AG04450 (cell line): ENCODE data around the gene RIBC2. TPM values are rescaled to one million over a fixed set of nuclear protein-coding genes. Genes with fewer than 3 reads are reported as not detected.

Experiments
- CTCF ChIA-PET: fragments of 300-600, 350-600 bp; formaldehyde crosslinking; extraction: SDS; loops from one replicate; lab custom pipeline; 2022; ENCODE audit warnings: antibody characterized with exemption, inconsistent platforms; lab: Charles Lee
- POLR2A ChIA-PET: fragments of 350-600 bp; formaldehyde crosslinking; extraction: SDS; loops from one replicate; lab custom pipeline; 2021; ENCODE audit warnings: antibody characterized with exemption, inconsistent platforms; lab: Yijun Ruan, JAX
- DNase-seq: peaks from one replicate; pipeline ENCODE4 v3.0.0-alpha.2; 2011; ENCODE audit warnings: low read depth, low spot score
- H3K27ac ChIP-seq: one replicate; pipeline ENCODE4 v1.5.1; 2012; ENCODE audit warnings: low read depth, low read length, control low read depth
- H3K27me3 ChIP-seq: one replicate; pipeline ENCODE4 v1.6.0; 2012; ENCODE audit warnings: low read length; ENCODE audit not compliant: control insufficient read depth, insufficient read depth
- H3K4me3 ChIP-seq: 2 replicates; pipeline ENCODE4 v1.5.1; 2011; ENCODE audit warnings: mild to moderate bottlenecking, low read depth, low read length, control low read depth
- H3K9me3 ChIP-seq: 2 replicates; pipeline ENCODE4 v1.5.1; 2012; ENCODE audit warnings: low read length; ENCODE audit not compliant: control insufficient read depth, insufficient read depth
- CTCF ChIP-seq: IDR thresholded peaks from 2 replicates; pipeline ENCODE4 v1.5.1; 2011; ENCODE audit warnings: low read depth, low read length, control low read depth, inconsistent platforms
- polyA plus RNA-seq: library from polyadenylated mRNA; depleted of rRNA; stranded (reverse); fragments of >200 nt; gene quantifications from 2 replicates; pipeline ENCODE4 v1.2.3, GENCODE V29; 2011

The RIBC2 gene
- polyA plus RNA-seq, 1 experiment = 0.20 TPM

- ChIA-PET CTCF (no interaction called here), POLR2A (no interaction called here)
- no peak for DNase-seq
- H3K27me3 ChIP-seq = no peaks in the 10 kb centered on the region
- no peaks in the 10 kb centered on the region; the same call in 1 of the 2 replicates for H3K9me3 ChIP-seq
- H3K4me3 ChIP-seq = no peak overlapping the region
- no peak for TF ChIP-seq CTCF
- H3K27ac ChIP-seq = no peak overlapping the region
Measured at GRCh38 chr22:45420011-45420410, 6.5 kb downstream of the RIBC2 start.

DNA sequence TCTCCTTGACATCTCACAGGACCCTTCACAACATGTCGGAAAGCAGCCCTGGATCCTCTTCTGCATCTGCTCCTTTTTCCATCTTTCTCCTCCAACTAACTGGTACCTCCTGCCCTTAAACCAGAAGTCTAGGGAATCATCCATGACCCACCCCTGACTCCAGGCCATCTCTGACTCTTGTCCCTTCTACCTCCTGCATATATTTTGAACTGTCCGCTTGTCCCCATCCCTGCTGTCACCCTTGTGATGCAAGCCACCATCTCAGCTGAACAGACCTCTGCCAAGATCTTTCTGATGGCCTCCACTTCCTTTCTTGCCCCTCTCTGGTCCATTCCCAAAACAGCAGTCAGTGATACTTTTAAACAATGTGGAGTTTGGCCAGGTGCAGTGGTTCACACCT is 7.0 kb downstream of the RIBC2 start:
- H3K27me3 ChIP-seq = no peaks in the 10 kb centered on the region
- ChIA-PET POLR2A (no interaction called here), CTCF (no interaction called here)

DNA sequence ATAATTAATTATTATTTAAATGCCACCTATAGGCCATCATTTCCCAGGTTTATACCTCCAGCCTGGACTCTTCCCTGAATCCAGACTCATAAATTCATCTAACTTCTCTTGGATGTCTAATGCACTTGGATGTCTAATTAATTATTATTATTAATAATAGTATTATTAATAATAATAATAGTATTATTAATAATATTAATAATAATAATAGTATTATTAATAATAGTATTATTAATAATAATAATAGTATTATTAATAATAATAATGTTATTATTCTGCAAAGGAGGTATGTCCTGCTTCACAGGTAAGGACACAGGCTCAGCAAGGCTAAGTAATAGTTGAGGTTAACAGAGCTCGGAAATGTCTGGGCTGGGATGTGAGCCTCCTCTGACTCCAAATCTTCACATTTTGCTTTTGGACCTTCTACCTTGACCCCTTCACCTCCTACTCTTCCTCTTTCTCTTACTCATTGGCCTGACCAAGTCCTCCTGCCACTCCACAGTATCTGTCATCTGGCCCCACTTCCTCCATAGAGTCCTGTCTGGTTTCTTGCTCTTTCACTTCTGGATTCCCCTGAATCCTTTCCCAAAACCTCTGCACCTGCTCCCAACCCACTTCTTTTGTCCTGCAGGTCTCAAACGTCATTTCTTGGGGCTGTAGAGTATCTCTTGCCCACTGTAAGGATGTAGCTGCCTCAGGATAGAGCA is 8.0 kb downstream of the RIBC2 start:
- ChIA-PET CTCF (no interaction called here), POLR2A (no interaction called here)
- Histone ChIP-seq H3K4me3 (no peak overlapping the region), H3K9me3 (peaks cover 3% of the 10 kb centered on the region; the same call in 1 of the 2 replicates), H3K27ac (no peak overlapping the region), H3K27me3 (no peaks in the 10 kb centered on the region)
- TF ChIP-seq CTCF = no peak
- no peak for DNase-seq

More for the DNA sequence above, 7.0 kb downstream of the RIBC2 start:
- DNase-seq = no peak
- Histone ChIP-seq H3K4me3 (no peak overlapping the region), H3K9me3 (no peaks in the 10 kb centered on the region; the same call in 1 of the 2 replicates), H3K27ac (no peak overlapping the region)
- TF ChIP-seq CTCF = no peak

- ChIA-PET POLR2A (interaction anchor here (0.5 kb wide), 1 partner anchor 224 kb away, joined by 9 read pairs; no protein-coding TSS in a partner anchor), CTCF (no interaction called here)
- no peak for DNase-seq
- Histone ChIP-seq H3K4me3 (no peak overlapping the region), H3K9me3 (peaks cover 6% of the 10 kb centered on the region), H3K27me3 (no peaks in the 10 kb centered on the region), H3K27ac (no peak overlapping the region)
- no peak for TF ChIP-seq CTCF
Measured at GRCh38 chr22:45422237-45422983, 8.9 kb downstream of the RIBC2 start.

- Histone ChIP-seq H3K27ac (no peak overlapping the region), H3K4me3 (no peak overlapping the region), H3K27me3 (peaks cover 1% of the 10 kb centered on the region), H3K9me3 (peaks cover 6% of the 10 kb centered on the region)
- no peak for TF ChIP-seq CTCF
- POLR2A ChIA-PET = no interaction called here
- no peak for DNase-seq
- CTCF ChIA-PET = no interaction called here
Measured at GRCh38 chr22:45423524-45423923, 10.0 kb downstream of the RIBC2 start.
